ENCODE data around the gene PTPDC1. TPM values are rescaled to one million over a fixed set of nuclear protein-coding genes. Genes with fewer than 3 reads are reported as not detected.

Gene PTPDC1
- total and polyA plus RNA-seq, 12 donors: 5.3 to 14.7 (median 9.5) TPM

DNA sequence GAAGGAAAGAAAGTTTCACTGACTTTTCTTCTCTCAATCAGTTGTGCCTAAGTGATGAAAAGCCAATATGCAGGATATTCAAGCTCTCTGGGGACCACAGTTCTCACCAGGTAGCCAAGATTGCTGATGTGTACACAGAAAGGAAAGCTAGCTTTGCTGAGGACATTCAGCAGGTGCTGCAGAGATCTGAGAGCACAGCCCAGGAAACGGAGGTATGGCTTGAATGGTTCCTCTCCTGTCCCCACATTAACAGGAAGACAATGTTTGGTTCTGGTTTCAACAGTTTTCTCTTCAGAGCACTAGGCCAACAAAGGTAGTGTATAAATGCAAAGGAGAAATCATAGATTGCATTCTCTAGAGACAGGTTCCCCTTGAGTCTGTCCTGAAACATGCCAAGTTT, 69.6 kb downstream of the PTPDC1 start:
- peaks cover 9 to 33% (median 19%) of the 10 kb centered on the region in 9 donors for H3K4me1 ChIP-seq
- H3K4me3 ChIP-seq: no peak overlapping the region
- 82 to 90% methylated on average over 1 of the region's 1 CpG for WGBS, 2 donors
- H3K27ac ChIP-seq: no peak overlapping the region
- peaks cover 0 to 5% (median 0%) of the 10 kb centered on the region in 11 donors for H3K9me3 ChIP-seq
- H3K27me3 ChIP-seq: no peaks in the 10 kb centered on the region
- TF ChIP-seq, protein P1, sequence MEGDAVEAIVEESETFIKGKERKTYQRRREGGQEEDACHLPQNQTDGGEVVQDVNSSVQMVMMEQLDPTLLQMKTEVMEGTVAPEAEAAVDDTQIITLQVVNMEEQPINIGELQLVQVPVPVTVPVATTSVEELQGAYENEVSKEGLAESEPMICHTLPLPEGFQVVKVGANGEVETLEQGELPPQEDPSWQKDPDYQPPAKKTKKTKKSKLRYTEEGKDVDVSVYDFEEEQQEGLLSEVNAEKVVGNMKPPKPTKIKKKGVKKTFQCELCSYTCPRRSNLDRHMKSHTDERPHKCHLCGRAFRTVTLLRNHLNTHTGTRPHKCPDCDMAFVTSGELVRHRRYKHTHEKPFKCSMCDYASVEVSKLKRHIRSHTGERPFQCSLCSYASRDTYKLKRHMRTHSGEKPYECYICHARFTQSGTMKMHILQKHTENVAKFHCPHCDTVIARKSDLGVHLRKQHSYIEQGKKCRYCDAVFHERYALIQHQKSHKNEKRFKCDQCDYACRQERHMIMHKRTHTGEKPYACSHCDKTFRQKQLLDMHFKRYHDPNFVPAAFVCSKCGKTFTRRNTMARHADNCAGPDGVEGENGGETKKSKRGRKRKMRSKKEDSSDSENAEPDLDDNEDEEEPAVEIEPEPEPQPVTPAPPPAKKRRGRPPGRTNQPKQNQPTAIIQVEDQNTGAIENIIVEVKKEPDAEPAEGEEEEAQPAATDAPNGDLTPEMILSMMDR (IDR thresholded peaks at IDR 0.05): no peak
- intact Hi-C loops (cut with DNase I): no loop called here
- ATAC-seq: no peak
- H3K36me3 ChIP-seq: no peaks in the 10 kb centered on the region
- DNase-seq: no peak

DNA sequence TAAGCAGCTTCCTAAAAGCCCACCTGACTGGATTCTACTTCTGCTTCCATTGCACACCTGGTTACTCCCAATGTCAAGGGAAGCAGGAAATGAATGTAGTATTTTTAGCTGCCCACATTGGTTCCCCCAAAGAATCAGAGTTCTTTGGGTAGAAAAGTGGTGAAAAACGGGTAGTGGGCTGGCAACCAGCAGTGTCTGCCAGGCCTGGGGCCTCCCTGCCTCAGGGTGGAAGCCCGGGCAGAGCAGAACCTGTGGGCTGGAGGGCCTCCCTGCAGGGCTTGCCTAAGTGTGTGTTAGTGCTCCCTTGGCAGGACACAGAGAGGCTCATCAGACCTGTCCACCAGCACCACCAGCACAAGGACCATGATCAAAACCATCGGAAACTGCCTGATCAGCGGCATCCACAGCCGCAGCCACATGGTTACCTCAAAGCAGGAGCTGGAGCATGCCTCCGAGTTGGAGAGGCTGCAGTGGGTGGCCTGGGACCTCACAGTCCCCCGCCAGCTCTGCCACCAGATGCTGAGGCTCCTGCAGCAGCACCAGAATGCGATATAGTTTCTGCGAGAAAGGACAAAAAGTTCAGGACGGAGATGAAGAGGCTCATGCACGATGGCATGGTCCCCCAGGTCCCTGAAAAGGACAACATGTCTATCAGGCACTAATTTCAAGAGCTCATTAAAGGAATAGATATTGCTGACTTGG, 72.2 kb downstream of the PTPDC1 start:
- H3K27me3 ChIP-seq: no peaks in the 10 kb centered on the region
- peaks cover 13 to 35% (median 29%) of the 10 kb centered on the region in 9 donors for H3K4me1 ChIP-seq
- 81 to 83% methylated on average over 11 of the region's 11 CpGs for WGBS, 2 donors
- peak overlapping the region; percentile 0 to 77 (median 68) for H3K27ac ChIP-seq
- H3K9me3 ChIP-seq: peaks cover 0 to 5% (median 0%) of the 10 kb centered on the region in 11 donors
- DNase-seq (no peak), ATAC-seq (peak in 3 of 8 donors; percentile 11 to 20 (median 12))
- H3K36me3 ChIP-seq: no peaks in the 10 kb centered on the region
- H3K4me3 ChIP-seq: no peak overlapping the region
- TF ChIP-seq, protein P1 (IDR thresholded peaks at IDR 0.05): no peak
- intact Hi-C loops (cut with DNase I): loop anchor here in 1 of 10 donors (2.0 kb wide), 1 partner anchor 16 kb away; no protein-coding TSS in a partner anchor

DNA sequence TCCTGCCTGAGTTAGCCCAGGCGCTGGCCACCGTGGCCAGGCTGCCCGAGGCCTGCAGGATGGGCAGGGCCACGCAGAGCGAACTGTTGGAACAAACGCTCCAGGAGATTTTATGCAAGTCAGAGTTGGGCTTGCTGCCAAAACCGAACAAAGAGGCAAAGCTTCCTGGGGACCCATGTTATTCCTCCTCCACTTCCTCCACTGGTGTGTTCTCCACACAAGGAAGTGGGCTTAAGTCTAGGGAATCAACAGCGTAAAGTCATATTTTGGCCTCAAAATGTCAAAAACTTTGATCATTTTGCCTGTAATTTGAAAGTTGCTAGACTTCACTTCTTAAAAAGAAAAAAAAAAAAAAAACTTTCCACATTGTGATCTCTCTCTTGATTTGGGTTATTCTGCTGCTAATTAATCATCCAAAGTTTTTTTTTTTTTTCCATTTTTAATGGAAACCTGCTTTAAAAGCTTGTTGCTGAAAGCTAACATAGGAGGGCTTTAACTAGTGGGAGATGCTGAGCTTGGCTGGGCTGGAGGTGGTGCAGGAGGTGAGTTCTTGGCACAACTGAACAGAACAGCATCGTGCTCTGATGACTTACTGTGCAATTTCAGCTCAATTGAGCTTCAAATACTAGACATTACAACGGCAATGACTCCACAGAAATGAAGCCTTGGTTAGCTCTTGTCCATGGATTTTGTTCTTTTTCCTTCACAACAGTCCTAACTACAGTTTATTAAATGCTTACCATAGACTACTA, 73.0 kb downstream of the PTPDC1 start:
- 28% methylated on average over 10 of the region's 10 CpGs for WGBS, 2 donors
- H3K9me3 ChIP-seq: peaks cover 0 to 5% (median 0%) of the 10 kb centered on the region in 11 donors

More for the DNA sequence above, 73.0 kb downstream of the PTPDC1 start:
- ATAC-seq (peak; percentile 81 to 90 (median 88)), DNase-seq (peak; percentile 71 to 90)
- Histone ChIP-seq H3K27me3 (no peaks in the 10 kb centered on the region), H3K4me1 (peaks cover 13 to 33% (median 29%) of the 10 kb centered on the region in 9 donors), H3K4me3 (no peak overlapping the region), H3K36me3 (no peaks in the 10 kb centered on the region), H3K27ac (peak overlapping the region; percentile 0 to 77 (median 68))
- TF ChIP-seq, protein P1 (IDR thresholded peaks at IDR 0.05): no peak
- intact Hi-C loops (cut with DNase I): loop anchor here in 1 of 10 donors (2.0 kb wide), 1 partner anchor 16 kb away; no protein-coding TSS in a partner anchor

Other genes starting within 250 kb of the PTPDC1 start
- under 1 TPM in 1 of 10 donors, not detected in 9; 0.19 TPM for gene BARX1, start 129.1 kb upstream of the PTPDC1 start, total RNA-seq
- gene BARX1, start 129.1 kb upstream of the PTPDC1 start, polyA plus RNA-seq: under 1 TPM in 1 of 2 donors, not detected in 1; 0.06 TPM
- gene ZNF169, start 174.8 kb downstream of the PTPDC1 start, total RNA-seq: 1 to 10 TPM; 1.3 to 3.1 (median 2.4) TPM
- 1 to 10 TPM; 1.1 to 3.1 TPM for gene ZNF169, start 174.8 kb downstream of the PTPDC1 start, polyA plus RNA-seq
- gene NUTM2F, start 244.2 kb downstream of the PTPDC1 start, total RNA-seq: not detected
- under 1 TPM in 1 of 2 donors, not detected in 1; 0.01 TPM for gene NUTM2F, start 244.2 kb downstream of the PTPDC1 start, polyA plus RNA-seq